BLaER1 treated with 17β-estradiol and CSF1 and Interleukin-3, amounts not matched to agents 10 nM and 100 nM (cell line): Measurements from ENCODE around the gene SPSB4.

Source experiments
- H3K27ac ChIP-seq, 11 experiments: shearing (Covaris generic); formaldehyde crosslinking; 2 replicates each; pipeline ENCODE4 v1.8.1; 2022
- H3K27me3 ChIP-seq, 11 experiments: shearing (Covaris generic); formaldehyde crosslinking; 2 replicates each; pipeline ENCODE4 v1.8.1; 2022
- H3K36me3 ChIP-seq, 11 experiments: shearing (Covaris generic); formaldehyde crosslinking; 2 replicates each; pipeline ENCODE4 v1.8.1; 2022
- H3K4me1 ChIP-seq, 10 experiments: shearing (Covaris generic); formaldehyde crosslinking; 2 replicates each; pipeline ENCODE4 v1.8.1; 2022
- H3K4me2 ChIP-seq, 11 experiments: shearing (Covaris generic); formaldehyde crosslinking; 2 replicates each; pipeline ENCODE4 v1.8.1; 2022
- H3K4me3 ChIP-seq, 10 experiments: shearing (Covaris generic); formaldehyde crosslinking; 2 replicates each; pipeline ENCODE4 v1.8.1; 2022
- H3K9ac ChIP-seq, 11 experiments: shearing (Covaris generic); formaldehyde crosslinking; 2 replicates each; pipeline ENCODE4 v1.8.1; 2022
- H3K9me3 ChIP-seq, 11 experiments: shearing (Covaris generic); formaldehyde crosslinking; replicated peaks in 1 of 11; 2 replicates each; pipeline ENCODE4 v1.8.1; 2022
- H4K20me1 ChIP-seq, 11 experiments: shearing (Covaris generic); formaldehyde crosslinking; 2 replicates each; pipeline ENCODE4 v1.8.1; 2022
- Cebpa-rat ChIP-seq, 11 experiments: shearing (Covaris generic); IDR thresholded peaks; 2 replicates each; pipeline ENCODE4 v1.8.1; 2022

Gene SPSB4

GRCh38 chr3:141148169-141148568 lies 97.0 kb downstream of the SPSB4 start:
- H3K36me3 ChIP-seq: no peaks in the 10 kb centered on the region
- peaks cover 5 to 18% (median 9%) of the 10 kb centered on the region in 11 experiments for H3K9me3 ChIP-seq
- no peak overlapping the region for H3K4me3 ChIP-seq
- H3K9ac ChIP-seq: no peak overlapping the region
- no peaks in the 10 kb centered on the region; a peak in 1 of 20 replicates for H3K4me1 ChIP-seq
- TF ChIP-seq Cebpa-rat (IDR thresholded peaks at IDR 0.05): no peak
- no peak overlapping the region for H3K4me2 ChIP-seq
- no peaks in the 10 kb centered on the region for H4K20me1 ChIP-seq
- H3K27ac ChIP-seq: no peak overlapping the region
- no peaks in the 10 kb centered on the region for H3K27me3 ChIP-seq

GRCh38 chr3:141148770-141149169 lies 97.6 kb downstream of the SPSB4 start:
- H3K27me3 ChIP-seq: no peaks in the 10 kb centered on the region
- no peak overlapping the region for H3K4me2 ChIP-seq
- no peak overlapping the region for H3K27ac ChIP-seq
- H3K9me3 ChIP-seq: peaks cover 0 to 12% (median 4%) of the 10 kb centered on the region in 11 experiments; a peak in 8 of 22 replicates
- H3K4me1 ChIP-seq: no peaks in the 10 kb centered on the region; a peak in 1 of 20 replicates
- no peak for TF ChIP-seq Cebpa-rat (IDR thresholded peaks at IDR 0.05)
- H3K36me3 ChIP-seq: no peaks in the 10 kb centered on the region
- no peak overlapping the region for H3K9ac ChIP-seq
- no peak overlapping the region for H3K4me3 ChIP-seq
- no peaks in the 10 kb centered on the region for H4K20me1 ChIP-seq

GRCh38 chr3:141150081-141150830 lies 99.1 kb downstream of the SPSB4 start:
- Histone ChIP-seq H3K4me3 (no peak overlapping the region), H3K9ac (no peak overlapping the region), H3K4me1 (no peaks in the 10 kb centered on the region; a peak in 1 of 20 replicates), H3K27me3 (no peaks in the 10 kb centered on the region), H3K9me3 (no peaks in the 10 kb centered on the region), H4K20me1 (no peaks in the 10 kb centered on the region), H3K27ac (no peak overlapping the region), H3K36me3 (no peaks in the 10 kb centered on the region), H3K4me2 (no peak overlapping the region)
- no peak for TF ChIP-seq Cebpa-rat (IDR thresholded peaks at IDR 0.05)

GRCh38 chr3:141150931-141151330 lies 99.8 kb downstream of the SPSB4 start:
- H3K27ac ChIP-seq: no peak overlapping the region

GRCh38 chr3:141151439-141151838 lies 100.3 kb downstream of the SPSB4 start:
- Histone ChIP-seq H3K9me3 (no peaks in the 10 kb centered on the region), H3K27ac (no peak overlapping the region), H3K36me3 (no peaks in the 10 kb centered on the region), H3K4me1 (no peaks in the 10 kb centered on the region; a peak in 1 of 20 replicates), H4K20me1 (no peaks in the 10 kb centered on the region), H3K4me3 (no peak overlapping the region), H3K9ac (no peak overlapping the region), H3K4me2 (no peak overlapping the region), H3K27me3 (no peaks in the 10 kb centered on the region)
- no peak for TF ChIP-seq Cebpa-rat (IDR thresholded peaks at IDR 0.05)

More at GRCh38 chr3:141150931-141151330, 99.8 kb downstream of the SPSB4 start:
- Histone ChIP-seq H3K9ac (no peak overlapping the region), H3K36me3 (no peaks in the 10 kb centered on the region), H3K27me3 (no peaks in the 10 kb centered on the region), H3K4me1 (no peaks in the 10 kb centered on the region; a peak in 1 of 20 replicates), H3K4me2 (no peak overlapping the region), H3K9me3 (no peaks in the 10 kb centered on the region), H3K4me3 (no peak overlapping the region), H4K20me1 (no peaks in the 10 kb centered on the region)
- TF ChIP-seq Cebpa-rat (IDR thresholded peaks at IDR 0.05): no peak

GRCh38 chr3:141152130-141152529 lies 101.0 kb downstream of the SPSB4 start:
- no peaks in the 10 kb centered on the region for H3K27me3 ChIP-seq
- no peak overlapping the region for H3K27ac ChIP-seq
- no peak overlapping the region for H3K4me2 ChIP-seq
- no peaks in the 10 kb centered on the region; a peak in 1 of 20 replicates for H3K4me1 ChIP-seq
- peaks cover 0 to under 1% (median 0%) of the 10 kb centered on the region in 11 experiments; a peak in 2 of 22 replicates for H3K9me3 ChIP-seq
- H4K20me1 ChIP-seq: no peaks in the 10 kb centered on the region
- H3K36me3 ChIP-seq: no peaks in the 10 kb centered on the region
- no peak for TF ChIP-seq Cebpa-rat (IDR thresholded peaks at IDR 0.05)
- no peak overlapping the region for H3K4me3 ChIP-seq
- H3K9ac ChIP-seq: no peak overlapping the region

- no peaks in the 10 kb centered on the region for H4K20me1 ChIP-seq
- peaks cover 0 to 9% (median 6%) of the 10 kb centered on the region in 11 experiments; a peak in 13 of 22 replicates for H3K9me3 ChIP-seq
- H3K4me1 ChIP-seq: no peaks in the 10 kb centered on the region; a peak in 1 of 20 replicates
- H3K4me2 ChIP-seq: no peak overlapping the region
- no peaks in the 10 kb centered on the region for H3K27me3 ChIP-seq
- H3K36me3 ChIP-seq: no peaks in the 10 kb centered on the region
- no peak overlapping the region for H3K27ac ChIP-seq
- no peak overlapping the region for H3K4me3 ChIP-seq
- no peak for TF ChIP-seq Cebpa-rat (IDR thresholded peaks at IDR 0.05)
- H3K9ac ChIP-seq: no peak overlapping the region
Measured at GRCh38 chr3:141152801-141153678, 101.9 kb downstream of the SPSB4 start.

GRCh38 chr3:141153679-141153966 lies 102.5 kb downstream of the SPSB4 start:
- Histone ChIP-seq H3K4me2 (no peak overlapping the region), H3K4me1 (no peaks in the 10 kb centered on the region; a peak in 1 of 20 replicates), H3K4me3 (no peak overlapping the region), H3K9ac (no peak overlapping the region), H4K20me1 (no peaks in the 10 kb centered on the region), H3K9me3 (peaks cover 4 to 15% (median 11%) of the 10 kb centered on the region in 11 experiments; a peak in 21 of 22 replicates), H3K27me3 (no peaks in the 10 kb centered on the region), H3K27ac (no peak overlapping the region), H3K36me3 (no peaks in the 10 kb centered on the region)
- no peak for TF ChIP-seq Cebpa-rat (IDR thresholded peaks at IDR 0.05)

- Histone ChIP-seq H3K4me3 (no peak overlapping the region), H3K27me3 (no peaks in the 10 kb centered on the region), H4K20me1 (no peaks in the 10 kb centered on the region), H3K9ac (no peak overlapping the region), H3K4me1 (no peaks in the 10 kb centered on the region), H3K27ac (no peak overlapping the region), H3K36me3 (no peaks in the 10 kb centered on the region), H3K4me2 (no peak overlapping the region), H3K9me3 (peaks cover 17 to 34% (median 24%) of the 10 kb centered on the region in 11 experiments)
- TF ChIP-seq Cebpa-rat (IDR thresholded peaks at IDR 0.05): no peak
Measured at GRCh38 chr3:141164852-141165251, 113.7 kb downstream of the SPSB4 start.
